RWPE1 (cell line): ENCODE results near the gene RXRB.

Experiments
- CTCF ChIA-PET: fragments of 350-600 bp; sonication (Branson Sonifier 250); formaldehyde crosslinking; extraction: SDS; loops from one replicate; lab custom pipeline; 2021; lab: Yijun Ruan, JAX
- POLR2A ChIA-PET: fragments of 400-600 bp; formaldehyde crosslinking; extraction: SDS; loops from one replicate; lab custom pipeline; 2020; ENCODE audit warnings: antibody characterized with exemption; ENCODE audit not compliant: low non-redundant PET; lab: Yijun Ruan, JAX
- DNase-seq: peaks from one replicate; pipeline ENCODE4 v3.0.0; 2012; ENCODE audit warnings: low spot score
- H3K27ac ChIP-seq: fragments of 450-650 bp; 2 replicates; pipeline ENCODE4 v1.5.1; 2017
- TF ChIP-seq, protein P1 (sequence below): fragments of 450-650 bp; conservative IDR thresholded peaks from 2 replicates; pipeline ENCODE4 v1.5.1; 2017; ENCODE audit warnings: low read depth, mild to moderate bottlenecking

RXRB gene

DNA sequence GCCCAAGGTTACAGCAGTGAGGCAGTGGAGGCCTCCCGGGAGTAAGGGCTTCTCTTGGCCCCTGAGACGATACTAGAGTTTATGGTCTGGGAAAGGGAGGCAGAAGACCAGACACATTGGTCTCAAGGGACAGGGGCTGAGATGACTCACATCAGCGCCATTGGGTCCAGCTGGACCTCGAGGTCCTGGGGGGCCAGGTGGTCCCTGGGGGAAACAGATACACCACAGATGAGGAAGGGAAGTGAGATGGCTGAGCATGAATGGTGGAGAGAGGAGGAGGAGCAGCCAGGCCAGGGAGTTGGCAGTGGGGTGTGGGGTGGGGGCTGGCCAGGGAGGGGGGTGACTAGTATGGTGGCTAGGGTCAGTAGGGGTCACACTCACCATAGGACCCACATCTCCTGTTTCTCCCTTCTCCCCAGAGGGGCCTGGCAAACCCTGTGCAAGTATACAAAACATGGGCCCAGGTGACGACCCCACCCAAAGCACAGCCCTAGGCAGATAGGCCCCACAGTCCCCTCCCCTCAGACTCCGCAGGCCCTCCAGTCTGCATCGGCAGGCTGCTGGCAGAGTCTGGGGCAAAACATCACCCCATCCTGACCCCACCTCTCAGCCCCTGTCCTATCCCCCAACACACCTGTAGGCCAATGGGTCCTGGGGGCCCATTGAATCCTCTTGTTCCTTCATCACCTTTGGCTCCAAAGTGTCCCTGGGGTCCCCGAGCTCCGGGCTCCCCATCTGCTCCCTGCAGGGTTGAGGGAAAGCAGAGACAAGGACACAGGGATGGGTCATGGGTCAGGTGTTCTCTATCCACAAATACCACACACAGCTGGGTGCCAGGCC lies 30.1 kb downstream of the RXRB start:
- TF ChIP-seq, protein P1, sequence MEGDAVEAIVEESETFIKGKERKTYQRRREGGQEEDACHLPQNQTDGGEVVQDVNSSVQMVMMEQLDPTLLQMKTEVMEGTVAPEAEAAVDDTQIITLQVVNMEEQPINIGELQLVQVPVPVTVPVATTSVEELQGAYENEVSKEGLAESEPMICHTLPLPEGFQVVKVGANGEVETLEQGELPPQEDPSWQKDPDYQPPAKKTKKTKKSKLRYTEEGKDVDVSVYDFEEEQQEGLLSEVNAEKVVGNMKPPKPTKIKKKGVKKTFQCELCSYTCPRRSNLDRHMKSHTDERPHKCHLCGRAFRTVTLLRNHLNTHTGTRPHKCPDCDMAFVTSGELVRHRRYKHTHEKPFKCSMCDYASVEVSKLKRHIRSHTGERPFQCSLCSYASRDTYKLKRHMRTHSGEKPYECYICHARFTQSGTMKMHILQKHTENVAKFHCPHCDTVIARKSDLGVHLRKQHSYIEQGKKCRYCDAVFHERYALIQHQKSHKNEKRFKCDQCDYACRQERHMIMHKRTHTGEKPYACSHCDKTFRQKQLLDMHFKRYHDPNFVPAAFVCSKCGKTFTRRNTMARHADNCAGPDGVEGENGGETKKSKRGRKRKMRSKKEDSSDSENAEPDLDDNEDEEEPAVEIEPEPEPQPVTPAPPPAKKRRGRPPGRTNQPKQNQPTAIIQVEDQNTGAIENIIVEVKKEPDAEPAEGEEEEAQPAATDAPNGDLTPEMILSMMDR, result no peak
- ChIA-PET POLR2A (no interaction called here), CTCF (no interaction called here)

DNA sequence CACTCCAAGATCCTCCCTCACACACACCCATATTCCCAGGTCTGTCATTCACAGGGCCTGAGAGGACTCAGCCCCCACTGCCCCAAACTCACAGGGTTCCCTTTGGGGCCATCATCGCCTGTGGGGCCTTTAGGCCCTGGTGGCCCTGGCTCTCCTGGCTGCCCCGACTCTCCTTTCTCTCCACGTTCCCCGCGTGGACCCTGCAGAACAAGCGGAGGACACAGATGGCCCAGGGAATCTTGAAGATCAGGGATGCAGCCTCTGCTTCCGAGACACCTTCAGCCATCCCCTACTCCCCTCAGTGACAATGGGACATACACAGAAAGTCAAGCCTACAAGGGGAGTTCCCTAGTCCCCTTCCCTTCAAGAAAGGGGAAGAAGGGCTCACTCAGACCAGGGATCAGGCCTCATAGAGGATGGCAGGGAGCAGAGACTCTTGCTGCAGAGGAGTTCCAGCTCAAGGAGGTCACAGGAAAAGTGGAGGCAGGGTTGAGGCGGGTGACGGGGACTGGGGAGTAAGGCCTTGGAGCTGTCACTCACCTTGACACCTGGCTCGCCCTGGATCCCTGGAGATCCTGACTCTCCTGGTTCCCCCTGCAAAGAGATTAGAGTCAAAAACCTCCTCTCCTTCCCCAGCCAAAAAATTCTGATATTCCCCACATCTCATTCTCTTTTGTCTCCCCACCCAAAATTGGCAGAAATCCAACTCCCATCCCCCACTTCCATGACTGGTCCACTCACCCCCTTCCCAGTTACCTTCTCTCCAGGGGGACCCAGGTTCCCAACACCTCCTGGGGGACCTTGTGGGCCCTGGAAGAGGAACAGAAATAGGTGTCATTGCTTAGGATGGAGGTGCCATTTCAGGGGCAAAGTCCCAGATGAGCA lies 30.9 kb downstream of the RXRB start:
- ChIA-PET CTCF (interaction anchor here (0.6 kb wide), 1 partner anchor 177 kb away, joined by 4 read pairs; no protein-coding TSS in a partner anchor), POLR2A (no interaction called here)
- DNase-seq, result no peak
- TF ChIP-seq, protein P1, result no peak
- H3K27ac ChIP-seq, result no peak overlapping the region

More for the DNA sequence above, 30.1 kb downstream of the RXRB start:
- no peak for DNase-seq
- no peak overlapping the region for H3K27ac ChIP-seq

DNA sequence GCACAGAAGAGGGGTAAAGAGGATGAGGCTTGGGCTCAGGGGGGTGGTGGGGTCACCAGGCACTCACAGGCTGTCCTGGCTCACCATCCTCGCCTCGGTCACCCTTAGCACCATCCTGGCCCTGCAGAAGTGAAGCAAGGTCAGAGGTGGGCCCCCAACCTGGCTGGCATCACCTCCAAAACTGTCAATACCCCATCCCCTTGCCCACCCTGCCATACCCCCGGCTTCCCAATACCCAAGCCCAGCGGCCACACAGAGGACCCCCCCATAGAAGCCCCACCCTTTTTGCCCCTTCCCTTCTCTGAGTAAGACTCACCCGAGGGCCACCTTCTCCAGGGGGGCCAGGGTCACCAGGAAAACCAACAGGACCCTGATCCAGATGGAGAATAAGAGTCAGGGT lies 31.8 kb downstream of the RXRB start:
- ChIA-PET CTCF (interaction anchor here (0.8 kb wide), 1 partner anchor 79 kb away, joined by 3 read pairs; no protein-coding TSS in a partner anchor), POLR2A (no interaction called here)
- TF ChIP-seq, protein P1, result no peak
- no peak overlapping the region for H3K27ac ChIP-seq
- no peak for DNase-seq

DNA sequence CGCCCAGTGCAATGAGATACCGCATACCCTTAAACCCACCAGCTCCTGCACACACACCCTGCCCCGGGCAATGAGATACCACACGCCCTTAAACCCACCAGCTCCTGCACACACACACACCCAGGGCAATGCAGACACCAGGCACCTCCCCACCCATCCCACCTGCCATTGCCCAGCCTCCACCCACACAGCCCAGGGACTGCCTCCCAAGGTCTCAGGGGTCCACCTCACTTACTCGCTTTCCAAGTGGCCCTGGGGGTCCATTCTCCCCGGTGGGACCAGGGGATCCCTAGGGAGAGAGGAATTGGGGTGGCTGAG lies 32.2 kb downstream of the RXRB start:
- CTCF ChIA-PET, result interaction anchor here (0.8 kb wide), 1 partner anchor 80 kb away, joined by 3 read pairs; no protein-coding TSS in a partner anchor
- no peak for DNase-seq
- POLR2A ChIA-PET, result no interaction called here
- H3K27ac ChIP-seq, result no peak overlapping the region
- TF ChIP-seq, protein P1, result no peak

DNA sequence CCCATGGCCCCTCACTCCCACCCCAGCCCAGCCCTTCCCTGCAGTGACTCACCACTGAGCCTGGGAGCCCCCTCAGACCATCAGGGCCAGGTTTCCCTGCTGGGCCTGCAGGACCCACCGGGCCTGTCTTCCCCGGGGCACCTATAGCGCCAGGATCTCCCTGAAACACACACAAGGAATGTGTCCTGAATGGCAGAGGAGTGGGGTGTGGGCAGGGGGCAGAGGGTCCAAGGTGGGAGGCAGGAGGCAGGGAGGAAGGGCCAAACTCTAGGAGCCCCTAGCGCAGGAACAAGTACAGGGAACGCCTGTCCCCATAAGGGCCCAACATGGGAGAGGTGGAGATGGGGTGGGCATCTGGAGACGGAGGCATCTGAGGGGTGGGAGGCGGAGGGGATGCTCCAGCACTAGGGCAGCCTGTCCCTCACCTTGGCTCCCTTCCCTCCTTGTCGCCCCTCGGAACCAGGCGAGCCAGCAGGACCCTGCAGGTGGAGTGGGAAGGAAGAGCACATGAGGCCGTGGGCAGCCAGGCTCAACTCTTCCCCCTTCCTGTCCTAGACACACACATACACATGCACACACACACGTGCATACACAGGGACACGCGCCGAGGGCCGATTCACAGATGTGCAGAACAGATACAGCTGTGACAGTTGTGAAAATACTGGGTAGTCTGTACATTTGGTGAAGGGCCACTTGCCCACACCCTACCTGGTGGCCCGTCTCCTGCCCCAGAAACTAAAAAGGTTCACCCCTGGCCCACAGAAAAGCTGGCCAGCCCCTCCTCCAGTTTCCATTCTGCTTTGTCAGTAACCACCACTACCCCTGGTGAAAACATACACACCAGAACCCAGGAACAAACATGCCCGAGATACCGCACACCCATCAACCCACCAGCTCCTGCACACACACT lies 32.8 kb downstream of the RXRB start:
- no peak for DNase-seq
- no peak overlapping the region for H3K27ac ChIP-seq
- TF ChIP-seq, protein P1, result no peak
- ChIA-PET POLR2A (no interaction called here), CTCF (interaction anchor here (0.8 kb wide), 1 partner anchor 80 kb away, joined by 3 read pairs; no protein-coding TSS in a partner anchor)
